Measurements from ENCODE around the gene MAGEB16.

MAGEB16 gene

GRCh38 chrX:35809781-35810180 is 11.6 kb downstream of the MAGEB16 start:
- Histone ChIP-seq H4K20me1 (ENCODE audit: insufficient read depth, low read length, poor library complexity, severe bottlenecking) (no peaks in the 10 kb centered on the region), H3K9me3 (ENCODE audit: insufficient read depth, low read depth, low read length) (no peaks in the 10 kb centered on the region), H3F3A (ENCODE audit: low read depth) (no peaks in the 10 kb centered on the region), H3K9ac (ENCODE audit: low read depth, low read length, poor library complexity, severe bottlenecking) (no peak overlapping the region), H3K4me3 (ENCODE audit: low read length, poor library complexity, severe bottlenecking) (no peak overlapping the region), H3K79me2 (ENCODE audit: insufficient read depth, low read length) (no peaks in the 10 kb centered on the region), H3K36me3 (ENCODE audit: insufficient read depth, low read length) (no peaks in the 10 kb centered on the region), H3K9me2 (replicated peaks; ENCODE audit: low read depth, low read length) (no peaks in the 10 kb centered on the region), H2AFZ (ENCODE audit: low read length) (no peak overlapping the region), H3K4me2 (ENCODE audit: low read depth, low read length, poor library complexity, severe bottlenecking) (no peak overlapping the region), H3K4me1 (ENCODE audit: insufficient read depth, low read length, poor library complexity, severe bottlenecking) (no peaks in the 10 kb centered on the region), H3K27me3 (ENCODE audit: insufficient read depth, low read length, poor library complexity, severe bottlenecking) (no peaks in the 10 kb centered on the region)
- no peak for TF ChIP-seq CTCF (conservative IDR thresholded peaks at IDR 0.05; ENCODE audit: low read length)
- no peak for TF ChIP-seq EZH2phosphoT487 (IDR thresholded peaks at IDR 0.05; ENCODE audit: borderline replicate concordance)

GRCh38 chrX:35819241-35819640 is 21.1 kb downstream of the MAGEB16 start:
- Histone ChIP-seq H3K4me1 (ENCODE audit: insufficient read depth, low read length, poor library complexity, severe bottlenecking) (peaks cover 31% of the 10 kb centered on the region), H3K4me2 (ENCODE audit: low read depth, low read length, poor library complexity, severe bottlenecking) (no peak overlapping the region), H3K9ac (ENCODE audit: low read depth, low read length, poor library complexity, severe bottlenecking) (no peak overlapping the region), H4K20me1 (ENCODE audit: insufficient read depth, low read length, poor library complexity, severe bottlenecking) (no peaks in the 10 kb centered on the region), H3K9me2 (replicated peaks; ENCODE audit: low read depth, low read length) (no peaks in the 10 kb centered on the region), H3K4me3 (ENCODE audit: low read length, poor library complexity, severe bottlenecking) (no peak overlapping the region), H3K79me2 (ENCODE audit: insufficient read depth, low read length) (no peaks in the 10 kb centered on the region), H3K27me3 (ENCODE audit: insufficient read depth, low read length, poor library complexity, severe bottlenecking) (no peaks in the 10 kb centered on the region), H2AFZ (ENCODE audit: low read length) (no peak overlapping the region), H3F3A (ENCODE audit: low read depth) (no peaks in the 10 kb centered on the region), H3K36me3 (ENCODE audit: insufficient read depth, low read length) (no peaks in the 10 kb centered on the region), H3K9me3 (ENCODE audit: insufficient read depth, low read depth, low read length) (no peaks in the 10 kb centered on the region)
- TF ChIP-seq CTCF (conservative IDR thresholded peaks at IDR 0.05; ENCODE audit: low read length) (no peak), EZH2phosphoT487 (IDR thresholded peaks at IDR 0.05; ENCODE audit: borderline replicate concordance) (no peak)

GRCh38 chrX:35826503-35826902 is 28.4 kb downstream of the MAGEB16 start:
- H3K4me3 ChIP-seq (ENCODE audit: low read length, poor library complexity, severe bottlenecking) = no peak overlapping the region
- H3K36me3 ChIP-seq (ENCODE audit: insufficient read depth, low read length) = no peaks in the 10 kb centered on the region

More at GRCh38 chrX:35826503-35826902, 28.4 kb downstream of the MAGEB16 start:
- no peaks in the 10 kb centered on the region for H3K9me2 ChIP-seq (replicated peaks; ENCODE audit: low read depth, low read length)
- no peaks in the 10 kb centered on the region for H3K79me2 ChIP-seq (ENCODE audit: insufficient read depth, low read length)
- H4K20me1 ChIP-seq (ENCODE audit: insufficient read depth, low read length, poor library complexity, severe bottlenecking) = no peaks in the 10 kb centered on the region
- TF ChIP-seq CTCF (conservative IDR thresholded peaks at IDR 0.05; ENCODE audit: low read length) = no peak
- no peak for TF ChIP-seq EZH2phosphoT487 (IDR thresholded peaks at IDR 0.05; ENCODE audit: borderline replicate concordance)
- H3K4me1 ChIP-seq (ENCODE audit: insufficient read depth, low read length, poor library complexity, severe bottlenecking) = peaks cover 12% of the 10 kb centered on the region
- no peaks in the 10 kb centered on the region for H3K9me3 ChIP-seq (ENCODE audit: insufficient read depth, low read depth, low read length)
- no peak overlapping the region for H2AFZ ChIP-seq (ENCODE audit: low read length)
- H3K4me2 ChIP-seq (ENCODE audit: low read depth, low read length, poor library complexity, severe bottlenecking) = no peak overlapping the region
- no peaks in the 10 kb centered on the region for H3F3A ChIP-seq (ENCODE audit: low read depth)
- no peaks in the 10 kb centered on the region for H3K27me3 ChIP-seq (ENCODE audit: insufficient read depth, low read length, poor library complexity, severe bottlenecking)
- no peak overlapping the region for H3K9ac ChIP-seq (ENCODE audit: low read depth, low read length, poor library complexity, severe bottlenecking)
